ENCODE data around the gene RPS6KA3. TPM values are rescaled to one million over a fixed set of nuclear protein-coding genes. Genes with fewer than 3 reads are reported as not detected.

The RPS6KA3 gene
- total and polyA plus RNA-seq, 2 of the 8 experiments (the other 6 are each of a cell fraction or from before 2014, with no cell fraction given): 7.1 to 13.0 TPM

- 86% methylated on average over 2 of the region's 2 CpGs; no CpG with 5 or more reads in 1 of the 2 experiments for WGBS, 2 experiments (ENCODE audit: extremely low coverage in 1 of 2, insufficient coverage in 1 of 2, insufficient read length in 1 of 2, insufficient replicate concordance in 2 of 2, low coverage in 1 of 2, low lambda C conversion rate in 2 of 2, missing lambda C conversion rate in 1 of 2)
- no peaks in the 10 kb centered on the region for H4K20me1 ChIP-seq (replicated peaks in 1 of 2; ENCODE audit: control insufficient read depth in 1 of 2, insufficient read depth in 2 of 2, low read length in 2 of 2)
- H3K4ac ChIP-seq (replicated peaks; ENCODE audit: insufficient read length, low read depth, low read length): no peak overlapping the region
- H3K14ac ChIP-seq (ENCODE audit: insufficient read length): no peak overlapping the region
- FAIRE-seq (no peak), DNase-seq (ENCODE audit: low read depth in 1 of 2, low spot score in 2 of 2) (no peak)
- H2BK20ac ChIP-seq (ENCODE audit: low read length): no peak overlapping the region
- no peak overlapping the region for H2BK12ac ChIP-seq (ENCODE audit: low read depth, low read length)
- H3K4me2 ChIP-seq (ENCODE audit: insufficient read depth in 1 of 2, low read depth in 2 of 2, low read length in 2 of 2): no peak overlapping the region
- no peak overlapping the region for H2AFZ ChIP-seq (ENCODE audit: low read length)
- CTCF ChIA-PET (ENCODE audit: partially characterized antibody): no interaction called here
- H4K91ac ChIP-seq (replicated peaks; ENCODE audit: insufficient read length, low read length): no peak overlapping the region
- H4K8ac ChIP-seq (ENCODE audit: extremely low read depth, insufficient read depth, low read length): no peak overlapping the region
- no peaks in the 10 kb centered on the region for H3K9me3 ChIP-seq (ENCODE audit: insufficient read depth in 2 of 2, low read depth in 1 of 2, low read length in 1 of 2)
- POLR2A ChIA-PET (ENCODE audit: partially characterized antibody): no interaction called here
- H3K56ac ChIP-seq (replicated peaks; ENCODE audit: insufficient read length, low read depth, low read length): no peak overlapping the region
- H3K4me3 ChIP-seq (ENCODE audit: extremely low read depth in 1 of 4, insufficient read depth in 2 of 4, low read depth in 3 of 4, low read length in 4 of 4): no peak overlapping the region
- no peak overlapping the region for H2AK5ac ChIP-seq (ENCODE audit: low read depth, low read length)
- no peak overlapping the region for H4K5ac ChIP-seq (ENCODE audit: insufficient read length, low read depth, low read length)
- H2BK5ac ChIP-seq (ENCODE audit: low read depth, low read length): no peak overlapping the region
- no peak overlapping the region for H2BK15ac ChIP-seq (ENCODE audit: low read length)
- H3K36me3 ChIP-seq (ENCODE audit: control insufficient read depth in 2 of 4, insufficient read depth in 4 of 4, low read length in 3 of 4): no peaks in the 10 kb centered on the region
- no peak overlapping the region for H3K18ac ChIP-seq (ENCODE audit: extremely low read depth, low read length)
- no peak overlapping the region for H2BK120ac ChIP-seq (replicated peaks; ENCODE audit: low read depth, low read length)
- H3K9ac ChIP-seq (replicated peaks in 1 of 4; ENCODE audit: extremely low read depth in 1 of 4, low read depth in 3 of 4, low read length in 3 of 4): no peak overlapping the region
- H3K23me2 ChIP-seq (ENCODE audit: low read depth, low read length): no peaks in the 10 kb centered on the region
- no peaks in the 10 kb centered on the region for H3K4me1 ChIP-seq (replicated peaks in 1 of 4; ENCODE audit: control insufficient read depth in 3 of 4, insufficient read depth in 4 of 4, low read length in 3 of 4)
- no peak overlapping the region for H3K27ac ChIP-seq (ENCODE audit: low read depth, low read length)
- no peaks in the 10 kb centered on the region for H3K79me2 ChIP-seq (ENCODE audit: control insufficient read depth in 1 of 2, insufficient read depth in 2 of 2, low read length in 2 of 2)
- no peak overlapping the region for H3K23ac ChIP-seq (ENCODE audit: insufficient read length)
- no peaks in the 10 kb centered on the region for H3K27me3 ChIP-seq (replicated peaks in 1 of 4; ENCODE audit: control insufficient read depth in 3 of 4, extremely low read depth in 1 of 4, insufficient read depth in 3 of 4, low read length in 3 of 4)
- H3K79me1 ChIP-seq (ENCODE audit: low read depth, low read length): no peaks in the 10 kb centered on the region
- TF ChIP-seq POU5F1 (IDR thresholded peaks at IDR 0.05; ENCODE audit: low read depth, low read length) (no peak), TBP (IDR thresholded peaks at IDR 0.05; ENCODE audit: low read depth, low read length) (no peak), BRCA1 (IDR thresholded peaks at IDR 0.05; ENCODE audit: low read depth, low read length) (no peak), CBX5 (IDR thresholded peaks at IDR 0.05; ENCODE audit: low read depth, low read length) (no peak), CTCF (IDR thresholded peaks at IDR 0.05; ENCODE audit: control extremely low read depth in 1 of 3, insufficient read depth in 1 of 3, low read depth in 1 of 3, low read length in 3 of 3) (no peak), CHD1 (IDR thresholded peaks at IDR 0.05; ENCODE audit: low read depth, low read length) (no peak), NANOG (IDR thresholded peaks at IDR 0.05; ENCODE audit: insufficient read depth, low read depth, low read length, poor library complexity, severe bottlenecking) (no peak), KDM4A (IDR thresholded peaks at IDR 0.05; ENCODE audit: low read depth, low read length, severe bottlenecking) (no peak), ATF3 (IDR thresholded peaks at IDR 0.05; ENCODE audit: insufficient read depth, low read depth, low read length) (no peak), RNF2 (IDR thresholded peaks at IDR 0.05; ENCODE audit: borderline replicate concordance, low read depth, low read length, missing control alignments, poor library complexity, severe bottlenecking) (no peak)
These were observed 164.7 kb downstream of the RPS6KA3 start for GRCh38 chrX:20101934-20102581.
